ENCODE data around the gene SPATA2L.

DNA sequence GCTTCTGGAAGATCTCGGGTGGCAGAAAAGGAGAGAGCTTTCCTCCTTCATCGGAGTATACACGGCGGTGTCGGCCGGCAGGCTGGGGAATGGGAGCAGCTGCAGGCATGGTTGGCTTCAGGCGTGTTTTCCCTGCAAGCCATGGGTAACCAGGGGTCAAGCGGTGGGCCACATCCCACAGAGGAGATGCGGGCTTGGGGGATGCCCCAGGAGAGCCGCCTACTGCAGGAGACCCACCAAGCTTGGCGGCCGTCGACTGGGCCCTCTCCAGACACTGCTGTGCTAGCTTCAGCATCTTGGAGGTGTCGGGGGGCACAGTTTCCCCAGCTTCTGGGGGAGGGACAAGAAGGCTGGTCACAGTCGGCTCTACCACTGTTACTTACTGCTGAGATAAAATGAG lies 15.0 kb upstream of the SPATA2L start:
- TF ChIP-seq, protein P1, sequence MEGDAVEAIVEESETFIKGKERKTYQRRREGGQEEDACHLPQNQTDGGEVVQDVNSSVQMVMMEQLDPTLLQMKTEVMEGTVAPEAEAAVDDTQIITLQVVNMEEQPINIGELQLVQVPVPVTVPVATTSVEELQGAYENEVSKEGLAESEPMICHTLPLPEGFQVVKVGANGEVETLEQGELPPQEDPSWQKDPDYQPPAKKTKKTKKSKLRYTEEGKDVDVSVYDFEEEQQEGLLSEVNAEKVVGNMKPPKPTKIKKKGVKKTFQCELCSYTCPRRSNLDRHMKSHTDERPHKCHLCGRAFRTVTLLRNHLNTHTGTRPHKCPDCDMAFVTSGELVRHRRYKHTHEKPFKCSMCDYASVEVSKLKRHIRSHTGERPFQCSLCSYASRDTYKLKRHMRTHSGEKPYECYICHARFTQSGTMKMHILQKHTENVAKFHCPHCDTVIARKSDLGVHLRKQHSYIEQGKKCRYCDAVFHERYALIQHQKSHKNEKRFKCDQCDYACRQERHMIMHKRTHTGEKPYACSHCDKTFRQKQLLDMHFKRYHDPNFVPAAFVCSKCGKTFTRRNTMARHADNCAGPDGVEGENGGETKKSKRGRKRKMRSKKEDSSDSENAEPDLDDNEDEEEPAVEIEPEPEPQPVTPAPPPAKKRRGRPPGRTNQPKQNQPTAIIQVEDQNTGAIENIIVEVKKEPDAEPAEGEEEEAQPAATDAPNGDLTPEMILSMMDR (IDR thresholded peaks at IDR 0.05; ENCODE audit: low read depth, low read length): no peak
- TF ChIP-seq POLR2A (IDR thresholded peaks at IDR 0.05; ENCODE audit: extremely low read depth, insufficient read length): no peak

Data from NB4 (cell line).